HFFc6 (cell line): ENCODE results near the gene EPB41L2. TPM values are rescaled to one million over a fixed set of nuclear protein-coding genes. Genes with fewer than 3 reads are reported as not detected.

Source experiments
- DNase-seq: peaks from one replicate; pipeline ENCODE4 v3.0.0-alpha.2; 2018
- H3K27ac Mint-ChIP-seq: 2 replicates; pipeline ENCODE4 v1.8.0; 2020; ENCODE audit warnings: mild to moderate bottlenecking, mixed read lengths
- H3K27me3 Mint-ChIP-seq: 2 replicates; pipeline ENCODE4 v1.8.0; 2021; ENCODE audit warnings: mild to moderate bottlenecking, moderate library complexity, mixed read lengths; ENCODE audit not compliant: insufficient read depth
- H3K36me3 Mint-ChIP-seq: 2 replicates; pipeline ENCODE4 v1.8.0; 2021; ENCODE audit warnings: low read depth, mixed read lengths
- H3K4me1 Mint-ChIP-seq: 2 replicates; pipeline ENCODE4 v1.8.0; 2020; ENCODE audit warnings: low read depth, mixed read lengths
- H3K4me3 Mint-ChIP-seq: 2 replicates; pipeline ENCODE4 v1.8.0; 2020; ENCODE audit warnings: mild to moderate bottlenecking, moderate library complexity, mixed read lengths
- H3K9me3 Mint-ChIP-seq: 2 replicates; pipeline ENCODE4 v1.8.0; 2020; ENCODE audit warnings: mild to moderate bottlenecking, mixed read lengths
- CTCF ChIP-seq: fragments of 200-600 bp; sonication (generic); IDR thresholded peaks from 2 replicates; pipeline ENCODE4 v1.5.0; 2021; ENCODE audit warnings: antibody characterized with exemption, mild to moderate bottlenecking
- total RNA-seq, 6 experiments: library from RNA; stranded (reverse); fragmentation: NEBNext Ultra II Directional; extraction: Animal tissue kit (Norgen Biotek cat#: 25700); gene quantifications; 2 replicates in 1 of 6; 3 replicates in 5 of 6; pipeline ENCODE4 v1.2.3, GENCODE V29; 2021

EPB41L2 gene
- total RNA-seq, 6 experiments from 2014 or later: 39.3 to 73.8 (median 60.7) TPM

GRCh38 chr6:130913120-130913519 lies 149.9 kb downstream of the EPB41L2 start:
- no peak for DNase-seq
- no peak overlapping the region for H3K27ac Mint-ChIP-seq
- peaks cover 13% of the 10 kb centered on the region for H3K9me3 Mint-ChIP-seq
- no peaks in the 10 kb centered on the region for H3K27me3 Mint-ChIP-seq
- H3K4me3 Mint-ChIP-seq: no peak overlapping the region
- TF ChIP-seq CTCF: no peak
- H3K36me3 Mint-ChIP-seq: peaks cover 26% of the 10 kb centered on the region
- peaks cover 4% of the 10 kb centered on the region for H3K4me1 Mint-ChIP-seq

- peaks cover 10% of the 10 kb centered on the region for H3K4me1 Mint-ChIP-seq
- H3K27me3 Mint-ChIP-seq: no peaks in the 10 kb centered on the region
- TF ChIP-seq CTCF: no peak
- no peak overlapping the region for H3K27ac Mint-ChIP-seq
- H3K9me3 Mint-ChIP-seq: peaks cover 13% of the 10 kb centered on the region
- no peak overlapping the region for H3K4me3 Mint-ChIP-seq
- H3K36me3 Mint-ChIP-seq: peaks cover 29% of the 10 kb centered on the region
- no peak for DNase-seq
Measured at GRCh38 chr6:130912434-130912833, 150.6 kb downstream of the EPB41L2 start.

- TF ChIP-seq CTCF: no peak
- H3K4me3 Mint-ChIP-seq: no peak overlapping the region
- peaks cover 28% of the 10 kb centered on the region for H3K36me3 Mint-ChIP-seq
- no peak overlapping the region for H3K27ac Mint-ChIP-seq
- H3K27me3 Mint-ChIP-seq: no peaks in the 10 kb centered on the region
- peaks cover 22% of the 10 kb centered on the region for H3K4me1 Mint-ChIP-seq
- DNase-seq: no peak
- peaks cover 13% of the 10 kb centered on the region for H3K9me3 Mint-ChIP-seq
Measured at GRCh38 chr6:130908958-130909357, 154.1 kb downstream of the EPB41L2 start.

- Mint-ChIP-seq H3K36me3 (peaks cover 28% of the 10 kb centered on the region), H3K4me1 (peaks cover 22% of the 10 kb centered on the region), H3K27ac (no peak overlapping the region), H3K4me3 (no peak overlapping the region), H3K27me3 (no peaks in the 10 kb centered on the region), H3K9me3 (peaks cover 13% of the 10 kb centered on the region)
- TF ChIP-seq CTCF: no peak
- no peak for DNase-seq
Measured at GRCh38 chr6:130908188-130908587, 154.9 kb downstream of the EPB41L2 start.

- no peak for DNase-seq
- TF ChIP-seq CTCF: no peak
- Mint-ChIP-seq H3K4me1 (peaks cover 22% of the 10 kb centered on the region), H3K36me3 (peaks cover 28% of the 10 kb centered on the region), H3K27ac (no peak overlapping the region), H3K9me3 (peaks cover 13% of the 10 kb centered on the region), H3K27me3 (no peaks in the 10 kb centered on the region), H3K4me3 (no peak overlapping the region)
Measured at GRCh38 chr6:130907687-130908086, 155.4 kb downstream of the EPB41L2 start.
